GM10248 (cell line): ENCODE results near the gene PORCN.
"Not testable (repeated sequence)": the region's sequence is repeated elsewhere in the genome, so short reads cannot be mapped to it uniquely, and the experiment has no call there.

ENCODE experiments used
- CTCF ChIA-PET: fragments of 300-600 bp; sonication (Branson Sonifier 250); formaldehyde crosslinking; extraction: SDS; loops from one replicate; lab custom pipeline; 2021; ENCODE audit warnings: antibody characterized with exemption; lab: Yijun Ruan, JAX
- POLR2A ChIA-PET: fragments of 350-650 bp; sonication (Branson Sonifier 250); formaldehyde crosslinking; extraction: SDS; loops from one replicate; lab custom pipeline; 2020; ENCODE audit warnings: antibody characterized with exemption; lab: Yijun Ruan, JAX
- DNase-seq: peaks from one replicate; pipeline ENCODE4 v3.0.0; 2012; ENCODE audit errors: extremely low spot score
- TF ChIP-seq, protein P1 (sequence below): IDR thresholded peaks from 2 replicates; pipeline ENCODE4 v1.5.1; 2012; ENCODE audit warnings: mild to moderate bottlenecking, low read depth; ENCODE audit errors: extremely low read depth, missing control alignments, control extremely low read depth

PORCN gene

DNA sequence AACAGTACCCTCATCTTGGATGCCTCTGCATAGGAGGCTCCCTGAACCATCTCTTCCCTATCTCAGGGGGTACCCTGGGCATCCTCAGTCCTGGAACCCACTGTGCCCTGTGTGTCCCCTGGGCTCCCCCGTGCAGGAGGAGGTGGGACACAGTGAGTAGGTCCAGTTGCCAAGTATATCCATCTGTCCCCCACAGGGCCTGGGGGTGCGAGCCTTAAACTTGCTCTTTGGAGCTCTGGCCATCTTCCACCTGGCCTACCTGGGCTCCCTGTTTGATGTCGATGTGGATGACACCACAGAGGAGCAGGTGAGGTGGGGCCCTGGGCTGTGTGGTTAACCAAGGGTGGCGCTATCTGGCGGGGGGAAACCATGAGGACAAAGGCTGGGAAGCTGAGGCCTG lies 8.2 kb downstream of the PORCN start:
- no peak for DNase-seq
- ChIA-PET POLR2A (no interaction called here), CTCF (no interaction called here)
- TF ChIP-seq, protein P1, sequence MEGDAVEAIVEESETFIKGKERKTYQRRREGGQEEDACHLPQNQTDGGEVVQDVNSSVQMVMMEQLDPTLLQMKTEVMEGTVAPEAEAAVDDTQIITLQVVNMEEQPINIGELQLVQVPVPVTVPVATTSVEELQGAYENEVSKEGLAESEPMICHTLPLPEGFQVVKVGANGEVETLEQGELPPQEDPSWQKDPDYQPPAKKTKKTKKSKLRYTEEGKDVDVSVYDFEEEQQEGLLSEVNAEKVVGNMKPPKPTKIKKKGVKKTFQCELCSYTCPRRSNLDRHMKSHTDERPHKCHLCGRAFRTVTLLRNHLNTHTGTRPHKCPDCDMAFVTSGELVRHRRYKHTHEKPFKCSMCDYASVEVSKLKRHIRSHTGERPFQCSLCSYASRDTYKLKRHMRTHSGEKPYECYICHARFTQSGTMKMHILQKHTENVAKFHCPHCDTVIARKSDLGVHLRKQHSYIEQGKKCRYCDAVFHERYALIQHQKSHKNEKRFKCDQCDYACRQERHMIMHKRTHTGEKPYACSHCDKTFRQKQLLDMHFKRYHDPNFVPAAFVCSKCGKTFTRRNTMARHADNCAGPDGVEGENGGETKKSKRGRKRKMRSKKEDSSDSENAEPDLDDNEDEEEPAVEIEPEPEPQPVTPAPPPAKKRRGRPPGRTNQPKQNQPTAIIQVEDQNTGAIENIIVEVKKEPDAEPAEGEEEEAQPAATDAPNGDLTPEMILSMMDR, result no peak

DNA sequence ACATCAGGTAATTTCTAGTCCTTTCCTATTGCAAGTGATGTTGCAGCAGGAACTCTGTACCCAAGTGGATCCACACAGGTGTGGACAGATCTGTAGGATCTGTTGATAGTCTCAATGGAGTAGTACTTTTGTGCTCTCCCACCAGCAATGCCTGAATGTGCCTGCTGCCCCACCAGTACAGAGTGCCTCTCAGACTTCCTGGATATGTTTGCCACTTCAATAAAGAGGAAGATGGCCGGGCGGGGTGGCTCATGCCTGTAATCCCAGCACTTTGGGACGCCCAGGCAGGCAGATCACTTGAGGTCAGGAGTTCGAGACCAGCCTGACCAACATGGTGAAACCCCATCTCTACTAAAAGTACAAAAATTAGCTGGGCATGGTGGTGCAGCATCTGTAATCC lies 10.7 kb downstream of the PORCN start:
- CTCF ChIA-PET, POLR2A ChIA-PET, DNase-seq: not testable (repeated sequence)

DNA sequence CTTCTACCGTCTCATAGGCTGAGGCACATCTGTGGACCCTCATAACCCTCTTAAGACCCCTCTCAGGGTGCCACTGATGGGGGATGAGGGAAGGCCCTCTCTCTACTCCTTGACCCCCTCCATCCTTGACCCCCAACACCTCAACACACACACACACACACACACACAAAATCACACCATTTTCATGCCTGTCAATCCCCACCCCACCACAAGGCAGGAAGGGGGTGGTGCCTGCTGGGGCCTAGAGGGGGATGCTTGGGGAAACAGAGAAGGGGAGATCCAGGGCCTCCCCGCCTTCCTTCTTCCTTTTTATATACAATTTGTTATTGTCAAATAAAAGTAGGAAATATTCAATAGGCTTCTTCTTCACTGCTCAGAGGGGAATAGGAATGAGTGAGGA lies 11.7 kb downstream of the PORCN start:
- CTCF ChIA-PET, result no interaction called here
- POLR2A ChIA-PET, result no interaction called here
- TF ChIP-seq, protein P1, result no peak
- DNase-seq, result no peak

- TF ChIP-seq, protein P1, result no peak
- CTCF ChIA-PET, result no interaction called here
- POLR2A ChIA-PET, result interaction anchor here (1.2 kb wide), 1 partner anchor 18 kb away, joined by 4 read pairs; the partner anchor contains the start of gene TBC1D25
- no peak for DNase-seq
These were observed 12.2 kb downstream of the PORCN start for GRCh38 chrX:48520976-48521352.

DNA sequence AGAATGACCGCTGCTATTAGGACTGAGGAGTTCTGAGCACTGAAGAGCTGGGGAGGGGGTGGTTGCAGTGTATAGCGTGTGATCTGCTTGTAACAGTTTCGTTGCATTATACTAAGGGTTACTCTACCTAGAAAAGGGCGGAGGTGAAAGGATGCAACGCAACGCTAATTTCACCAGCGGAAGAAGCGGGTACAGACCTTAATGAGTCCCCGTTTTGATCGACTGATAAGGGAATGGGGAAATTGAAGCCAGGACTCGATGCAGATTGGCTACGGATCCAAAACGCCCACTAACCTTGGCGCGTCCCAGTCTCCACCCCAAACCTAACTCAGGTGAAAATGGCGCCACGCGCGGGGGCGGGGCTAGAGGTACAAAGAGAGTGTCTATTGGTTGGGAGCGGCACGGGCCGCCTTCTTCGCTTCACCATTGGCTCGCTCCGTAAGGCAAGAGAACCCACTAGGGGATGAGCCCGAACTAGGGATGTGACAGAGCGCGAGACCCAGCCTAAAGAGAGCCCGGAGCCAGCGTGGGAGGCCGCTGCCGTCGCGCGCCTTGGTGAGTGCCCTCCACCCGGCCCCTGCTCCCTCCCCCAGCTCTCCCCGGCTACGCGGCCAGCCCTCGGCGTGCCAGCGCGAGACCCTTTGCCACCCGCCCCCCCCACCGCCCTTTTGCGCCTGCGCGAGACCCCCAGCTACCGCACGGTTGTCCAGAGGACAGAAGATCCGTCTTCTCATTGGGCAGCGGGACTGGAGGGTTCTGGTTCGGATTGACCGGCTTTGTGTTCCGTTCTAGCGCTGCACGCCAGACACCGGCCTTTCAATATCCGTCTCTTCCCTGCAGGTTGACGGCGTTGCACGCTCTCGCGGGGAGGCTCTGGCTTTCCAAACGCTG lies 12.8 kb downstream of the PORCN start, which contains the start of gene EBP:
Gene EBP, plus strand, starts transcription at position 456 of the 891 bp plus-strand sequence. CDS start 1,964 bp downstream, outside the sequence.
- POLR2A ChIA-PET, result interaction anchor here (1.2 to 1.5 kb wide), 2 partner anchors 18 to 53 kb away, joined by 3 to 4 read pairs; partner anchors contain the start of genes RBM3 and TBC1D25
- TF ChIP-seq, protein P1, result no peak
- DNase-seq, result peak; percentile 90
- CTCF ChIA-PET, result no interaction called here

- TF ChIP-seq, protein P1, result no peak
- ChIA-PET CTCF (no interaction called here), POLR2A (interaction anchor here (1.2 to 1.5 kb wide), 2 partner anchors 17 to 52 kb away, joined by 3 to 4 read pairs; partner anchors contain the start of genes RBM3 and TBC1D25)
- DNase-seq, result no peak
These were observed 13.5 kb downstream of the PORCN start for GRCh38 chrX:48522291-48522690.

DNA sequence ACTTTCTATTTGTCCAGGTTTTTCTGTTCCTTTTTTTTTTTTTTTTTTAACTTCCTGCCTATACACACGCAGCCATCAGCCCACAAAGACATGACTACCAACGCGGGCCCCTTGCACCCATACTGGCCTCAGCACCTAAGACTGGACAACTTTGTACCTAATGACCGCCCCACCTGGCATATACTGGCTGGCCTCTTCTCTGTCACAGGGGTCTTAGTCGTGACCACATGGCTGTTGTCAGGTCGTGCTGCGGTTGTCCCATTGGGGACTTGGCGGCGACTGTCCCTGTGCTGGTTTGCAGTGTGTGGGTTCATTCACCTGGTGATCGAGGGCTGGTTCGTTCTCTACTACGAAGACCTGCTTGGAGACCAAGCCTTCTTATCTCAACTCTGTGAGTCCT lies 14.9 kb downstream of the PORCN start:
- DNase-seq, result no peak
- TF ChIP-seq, protein P1, result no peak
- CTCF ChIA-PET, result no interaction called here
- POLR2A ChIA-PET, result no interaction called here

GRCh38 chrX:48525853-48526252 lies 17.1 kb downstream of the PORCN start:
- CTCF ChIA-PET, DNase-seq: not testable (repeated sequence)
- POLR2A ChIA-PET, result interaction anchor here (0.7 kb wide), 1 partner anchor 14 kb away, joined by 3 read pairs; the partner anchor contains the start of gene TBC1D25
